ENCODE measurements around the gene KIF1C.

DNA sequence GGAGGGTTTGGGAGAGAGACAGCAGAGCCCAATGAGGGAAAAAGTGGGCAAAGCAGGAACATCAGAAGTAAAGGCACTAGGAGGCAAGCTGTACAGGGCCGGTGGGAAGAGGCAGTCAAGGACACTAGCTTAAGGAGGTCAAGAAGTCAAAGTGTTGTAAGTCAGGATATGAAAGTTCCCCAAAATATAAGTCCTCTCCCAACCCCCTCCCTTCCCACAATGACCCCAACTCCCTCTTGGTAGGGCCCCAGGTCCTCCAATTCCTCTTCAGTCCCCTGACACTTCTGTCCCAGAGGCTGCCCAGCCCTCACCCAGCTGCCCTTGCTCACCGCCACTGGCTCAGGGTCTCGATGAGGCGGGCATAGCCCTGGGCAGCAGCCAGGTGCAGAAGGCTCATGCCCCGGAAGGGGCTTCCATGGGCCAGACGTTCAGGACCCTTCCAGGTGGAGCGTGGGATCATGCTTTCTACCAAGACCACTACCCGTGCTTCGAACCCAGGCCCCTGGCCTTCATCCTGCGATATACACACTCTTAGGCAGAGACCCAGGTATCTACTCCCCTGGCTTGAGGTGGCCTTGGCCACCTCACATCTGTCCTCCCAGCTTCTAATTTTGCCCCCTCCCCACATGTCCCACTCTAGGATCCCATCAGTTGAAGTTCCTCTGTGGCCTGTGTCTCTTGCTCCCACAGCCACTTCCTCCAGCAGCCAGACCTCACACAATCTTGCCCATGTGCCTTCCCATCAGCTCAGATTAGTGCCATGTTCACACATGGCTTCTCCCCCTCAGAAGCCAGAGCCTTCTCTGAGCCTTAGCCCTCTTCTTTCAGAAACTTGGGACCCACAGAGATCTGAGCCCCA, 24.3 kb upstream of the KIF1C start:
- TF ChIP-seq CTCF (conservative IDR thresholded peaks at IDR 0.05; ENCODE audit: low read length) (no peak), EZH2phosphoT487 (IDR thresholded peaks at IDR 0.05; ENCODE audit: borderline replicate concordance, low read depth, low read length) (no peak)

Measured in OCI-LY7 (cell line).